ENCODE results near the gene ANKRD39. TPM values are rescaled to one million over a fixed set of nuclear protein-coding genes. Genes with fewer than 3 reads are reported as not detected.

The ANKRD39 gene
- total and polyA plus RNA-seq, 2 of the 8 experiments (the other 6 are each of a cell fraction or from before 2014, with no cell fraction given), result 18.5 to 21.3 TPM

DNA sequence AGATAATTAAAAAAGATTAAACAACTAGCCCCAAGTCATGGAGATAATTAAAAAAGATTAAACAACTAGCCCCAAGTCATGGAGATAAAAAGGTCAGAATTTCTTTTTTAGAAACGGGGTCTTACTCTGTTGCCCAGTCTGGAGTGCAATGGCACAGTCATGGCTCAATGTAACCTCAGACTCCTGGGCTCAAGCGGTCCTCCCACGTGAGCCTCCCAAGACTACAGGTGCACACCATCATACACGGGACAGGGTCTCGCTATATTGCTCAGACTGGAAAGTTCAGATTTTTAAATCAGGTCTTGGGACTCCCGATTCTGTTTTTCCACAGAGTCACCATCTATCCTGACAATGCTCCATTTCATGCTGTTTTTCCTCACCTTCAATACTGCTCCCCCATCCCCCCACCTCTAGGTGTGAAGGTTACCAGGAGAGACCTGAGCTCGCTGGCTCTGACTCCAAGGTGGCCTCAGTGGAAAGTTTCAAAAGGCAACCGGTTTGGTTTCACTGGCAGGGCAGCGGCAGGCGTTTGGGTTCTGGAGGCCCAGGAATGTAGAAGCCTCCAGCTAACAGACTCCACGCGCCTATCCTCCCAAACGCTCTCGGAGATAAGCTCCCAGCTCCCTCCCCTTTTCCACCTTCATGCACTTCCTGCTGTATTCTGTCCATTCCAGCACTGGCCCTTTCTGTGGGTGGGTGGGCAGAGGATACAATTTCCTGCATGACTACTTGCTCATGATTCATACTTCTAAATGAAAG, 15.0 kb upstream of the ANKRD39 start:
- H4K8ac ChIP-seq (ENCODE audit: extremely low read depth, insufficient read depth, low read length), result no peak overlapping the region
- H2BK120ac ChIP-seq (replicated peaks; ENCODE audit: low read depth, low read length), result no peak overlapping the region
- peaks cover 4 to 12% of the 10 kb centered on the region in 2 experiments for H3K79me2 ChIP-seq (ENCODE audit: control insufficient read depth in 1 of 2, insufficient read depth in 2 of 2, low read length in 2 of 2)
- no peaks in the 10 kb centered on the region for H4K20me1 ChIP-seq (replicated peaks in 1 of 2; ENCODE audit: control insufficient read depth in 1 of 2, insufficient read depth in 2 of 2, low read length in 2 of 2)
- H3K4me2 ChIP-seq (ENCODE audit: insufficient read depth in 1 of 2, low read depth in 2 of 2, low read length in 2 of 2), result no peak overlapping the region
- H4K91ac ChIP-seq (replicated peaks; ENCODE audit: insufficient read length, low read length), result no peak overlapping the region
- peaks cover 11% of the 10 kb centered on the region for H3K23me2 ChIP-seq (ENCODE audit: low read depth, low read length)
- no peak overlapping the region for H2BK5ac ChIP-seq (ENCODE audit: low read depth, low read length)
- no peak overlapping the region; a peak in 1 of 8 replicates for H3K4me3 ChIP-seq (ENCODE audit: extremely low read depth in 1 of 4, insufficient read depth in 2 of 4, low read depth in 3 of 4, low read length in 4 of 4)
- H3K9me3 ChIP-seq (ENCODE audit: insufficient read depth in 2 of 2, low read depth in 1 of 2, low read length in 1 of 2), result no peaks in the 10 kb centered on the region
- H2AK5ac ChIP-seq (ENCODE audit: low read depth, low read length), result 0 out of 2 replicates have a peak overlapping the region, but pooled peaks have one; percentile 59
- H3K4ac ChIP-seq (replicated peaks; ENCODE audit: insufficient read length, low read depth, low read length), result no peak overlapping the region
- H3K36me3 ChIP-seq (ENCODE audit: control insufficient read depth in 2 of 4, insufficient read depth in 4 of 4, low read length in 3 of 4), result no peaks in the 10 kb centered on the region
- FAIRE-seq (no peak), DNase-seq (ENCODE audit: low read depth in 1 of 2, low spot score in 2 of 2) (no peak)
- H2BK12ac ChIP-seq (ENCODE audit: low read depth, low read length), result no peak overlapping the region
- no peaks in the 10 kb centered on the region for H3K79me1 ChIP-seq (ENCODE audit: low read depth, low read length)
- no peak overlapping the region for H3K27ac ChIP-seq (ENCODE audit: low read depth, low read length)
- ChIA-PET POLR2A (ENCODE audit: partially characterized antibody) (interaction anchor here (0.5 to 4.7 kb wide), 11 partner anchors 10 to 74 kb away, joined by 3 to 25 read pairs (median 5); partner anchors contain the start of genes ANKRD23 and ANKRD39), CTCF (ENCODE audit: partially characterized antibody) (interaction anchor here (0.6 to 8.1 kb wide), 14 partner anchors 10 to 88 kb away, joined by 3 to 48 read pairs (median 6); partner anchors contain the start of gene ANKRD39)
- H3K23ac ChIP-seq (ENCODE audit: insufficient read length), result no peak overlapping the region
- peaks cover 0 to 3% (median 0%) of the 10 kb centered on the region in 4 experiments; a peak in 2 of 7 replicates for H3K27me3 ChIP-seq (replicated peaks in 1 of 4; ENCODE audit: control insufficient read depth in 3 of 4, extremely low read depth in 1 of 4, insufficient read depth in 3 of 4, low read length in 3 of 4)
- H4K5ac ChIP-seq (ENCODE audit: insufficient read length, low read depth, low read length), result no peak overlapping the region
- H3K56ac ChIP-seq (replicated peaks; ENCODE audit: insufficient read length, low read depth, low read length), result no peak overlapping the region
- H2AFZ ChIP-seq (ENCODE audit: low read length), result no peak overlapping the region
- no peak overlapping the region for H3K9ac ChIP-seq (replicated peaks in 1 of 4; ENCODE audit: extremely low read depth in 1 of 4, low read depth in 3 of 4, low read length in 3 of 4)
- H3K18ac ChIP-seq (ENCODE audit: extremely low read depth, low read length), result no peak overlapping the region; the same call in 1 of the 2 replicates
- H3K14ac ChIP-seq (ENCODE audit: insufficient read length), result no peak overlapping the region
- H3K4me1 ChIP-seq (replicated peaks in 1 of 4; ENCODE audit: control insufficient read depth in 3 of 4, insufficient read depth in 4 of 4, low read length in 3 of 4), result peaks cover 11 to 46% (median 29%) of the 10 kb centered on the region in 4 experiments
- no peak overlapping the region for H2BK15ac ChIP-seq (ENCODE audit: low read length)
- WGBS, 2 experiments (ENCODE audit: extremely low coverage in 1 of 2, insufficient coverage in 1 of 2, insufficient read length in 1 of 2, insufficient replicate concordance in 2 of 2, low coverage in 1 of 2, low lambda C conversion rate in 2 of 2, missing lambda C conversion rate in 1 of 2), result 81% methylated on average over 14 of the region's 14 CpGs; no CpG with 5 or more reads in 1 of the 2 experiments
- H2BK20ac ChIP-seq (ENCODE audit: low read length), result no peak overlapping the region
- TF ChIP-seq, protein P1, sequence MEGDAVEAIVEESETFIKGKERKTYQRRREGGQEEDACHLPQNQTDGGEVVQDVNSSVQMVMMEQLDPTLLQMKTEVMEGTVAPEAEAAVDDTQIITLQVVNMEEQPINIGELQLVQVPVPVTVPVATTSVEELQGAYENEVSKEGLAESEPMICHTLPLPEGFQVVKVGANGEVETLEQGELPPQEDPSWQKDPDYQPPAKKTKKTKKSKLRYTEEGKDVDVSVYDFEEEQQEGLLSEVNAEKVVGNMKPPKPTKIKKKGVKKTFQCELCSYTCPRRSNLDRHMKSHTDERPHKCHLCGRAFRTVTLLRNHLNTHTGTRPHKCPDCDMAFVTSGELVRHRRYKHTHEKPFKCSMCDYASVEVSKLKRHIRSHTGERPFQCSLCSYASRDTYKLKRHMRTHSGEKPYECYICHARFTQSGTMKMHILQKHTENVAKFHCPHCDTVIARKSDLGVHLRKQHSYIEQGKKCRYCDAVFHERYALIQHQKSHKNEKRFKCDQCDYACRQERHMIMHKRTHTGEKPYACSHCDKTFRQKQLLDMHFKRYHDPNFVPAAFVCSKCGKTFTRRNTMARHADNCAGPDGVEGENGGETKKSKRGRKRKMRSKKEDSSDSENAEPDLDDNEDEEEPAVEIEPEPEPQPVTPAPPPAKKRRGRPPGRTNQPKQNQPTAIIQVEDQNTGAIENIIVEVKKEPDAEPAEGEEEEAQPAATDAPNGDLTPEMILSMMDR (IDR thresholded peaks at IDR 0.05; ENCODE audit: control extremely low read depth in 1 of 3, insufficient read depth in 1 of 3, low read depth in 1 of 3, low read length in 3 of 3), result no peak
- TF ChIP-seq KDM5A (IDR thresholded peaks at IDR 0.05; ENCODE audit: low read length) (no peak), NANOG (IDR thresholded peaks at IDR 0.05; ENCODE audit: insufficient read depth, low read depth, low read length, poor library complexity, severe bottlenecking) (no peak), JUND (IDR thresholded peaks at IDR 0.05; ENCODE audit: low read length) (no peak), RAD21 (IDR thresholded peaks at IDR 0.05 in 1 of 2, conservative IDR thresholded peaks at IDR 0.05 in 1 of 2; ENCODE audit: low read depth in 2 of 2, low read length in 2 of 2) (no peak; a peak in 1 of 4 replicates), POU5F1 (IDR thresholded peaks at IDR 0.05; ENCODE audit: low read depth, low read length) (no peak), CHD1 (IDR thresholded peaks at IDR 0.05; ENCODE audit: low read depth, low read length) (no peak), HDAC6 (IDR thresholded peaks at IDR 0.05; ENCODE audit: low read depth, low read length) (no peak), EGR1 (IDR thresholded peaks at IDR 0.05; ENCODE audit: borderline replicate concordance, low read depth, low read length) (peak; percentile 61; the same call in 1 of the 2 replicates)

All from H1 (cell line).